Measurements from ENCODE around the gene MCU. TPM values are rescaled to one million over a fixed set of nuclear protein-coding genes. Genes with fewer than 3 reads are reported as not detected.
"Not testable (repeated sequence)": the region's sequence is repeated elsewhere in the genome, so short reads cannot be mapped to it uniquely, and the experiment has no call there.

MCU gene
- total RNA-seq, 2 donors from 2014 or later, result 22.5 to 35.2 TPM

- H3K9me3 Mint-ChIP-seq; DNase-seq (ENCODE audit: low spot score in 2 of 2); H3K36me3 Mint-ChIP-seq; ATAC-seq; H3K27ac Mint-ChIP-seq: not testable (repeated sequence)
Observed at GRCh38 chr10:72674174-72674573, 17.8 kb upstream of the MCU start.

- no peaks in the 10 kb centered on the region for H3K36me3 Mint-ChIP-seq
- no peak for ATAC-seq
- no peak overlapping the region for H3K27ac Mint-ChIP-seq
- no peak for DNase-seq (ENCODE audit: low spot score in 2 of 2)
- H3K9me3 Mint-ChIP-seq, result no peaks in the 10 kb centered on the region
Observed at GRCh38 chr10:72679838-72680241, 12.1 kb upstream of the MCU start.

- no peaks in the 10 kb centered on the region for H3K36me3 Mint-ChIP-seq
- H3K27ac Mint-ChIP-seq, result no peak overlapping the region
- ATAC-seq, result no peak
- H3K9me3 Mint-ChIP-seq, result no peaks in the 10 kb centered on the region
- no peak for DNase-seq (ENCODE audit: low spot score in 2 of 2)
Observed at GRCh38 chr10:72682638-72683037, 9.3 kb upstream of the MCU start.

- no peaks in the 10 kb centered on the region for H3K36me3 Mint-ChIP-seq
- H3K9me3 Mint-ChIP-seq, result no peaks in the 10 kb centered on the region
- DNase-seq (ENCODE audit: low spot score in 2 of 2), result no peak
- no peak overlapping the region for H3K27ac Mint-ChIP-seq
- ATAC-seq, result no peak
Observed at GRCh38 chr10:72685264-72685921, 6.5 kb upstream of the MCU start.

GRCh38 chr10:72686430-72686829 lies 5.5 kb upstream of the MCU start:
- not testable (repeated sequence) for H3K27ac Mint-ChIP-seq, ATAC-seq, H3K36me3 Mint-ChIP-seq

GRCh38 chr10:72687035-72687434 lies 4.9 kb upstream of the MCU start:
- no peak for ATAC-seq
- Mint-ChIP-seq H3K27ac (no peak overlapping the region), H3K9me3 (no peaks in the 10 kb centered on the region), H3K36me3 (no peaks in the 10 kb centered on the region)
- no peak for DNase-seq (ENCODE audit: low spot score in 2 of 2)

More at GRCh38 chr10:72686430-72686829, 5.5 kb upstream of the MCU start:
- not testable (repeated sequence) for H3K9me3 Mint-ChIP-seq; DNase-seq (ENCODE audit: low spot score in 2 of 2)

GRCh38 chr10:72688208-72688651 lies 3.7 kb upstream of the MCU start:
- DNase-seq (ENCODE audit: low spot score in 2 of 2), result no peak
- no peaks in the 10 kb centered on the region for H3K36me3 Mint-ChIP-seq
- no peak for ATAC-seq
- no peaks in the 10 kb centered on the region for H3K9me3 Mint-ChIP-seq
- H3K27ac Mint-ChIP-seq, result no peak overlapping the region

GRCh38 chr10:72689660-72690059 lies 2.3 kb upstream of the MCU start:
- no peaks in the 10 kb centered on the region for H3K9me3 Mint-ChIP-seq
- H3K36me3 Mint-ChIP-seq, result no peaks in the 10 kb centered on the region
- H3K27ac Mint-ChIP-seq, result no peak overlapping the region
- ATAC-seq, result no peak
- no peak for DNase-seq (ENCODE audit: low spot score in 2 of 2)

- ATAC-seq, result no peak
- no peak overlapping the region for H3K27ac Mint-ChIP-seq
- H3K9me3 Mint-ChIP-seq, result no peaks in the 10 kb centered on the region
- DNase-seq (ENCODE audit: low spot score in 2 of 2), result no peak
- H3K36me3 Mint-ChIP-seq, result no peaks in the 10 kb centered on the region
Observed at GRCh38 chr10:72690071-72690755, 1.7 kb upstream of the MCU start.

- Mint-ChIP-seq H3K36me3 (no peaks in the 10 kb centered on the region), H3K27ac (peak overlapping the region in 1 of 2 donors; percentile 58), H3K9me3 (no peaks in the 10 kb centered on the region)
- DNase-seq (ENCODE audit: low spot score in 2 of 2) (no peak), ATAC-seq (no peak)
Observed at GRCh38 chr10:72691470-72691862, 477 bp upstream of the MCU start.

- no peaks in the 10 kb centered on the region for H3K9me3 Mint-ChIP-seq
- peak overlapping the region; percentile 61 to 90 for H3K27ac Mint-ChIP-seq
- ATAC-seq (no peak), DNase-seq (ENCODE audit: low spot score in 2 of 2) (no peak)
- no peaks in the 10 kb centered on the region for H3K36me3 Mint-ChIP-seq
Observed at GRCh38 chr10:72692744-72692993, 726 bp downstream of the MCU start.

GRCh38 chr10:72692994-72693781 lies 1.2 kb downstream of the MCU start:
- peak overlapping the region; percentile 61 to 90 for H3K27ac Mint-ChIP-seq
- no peak for DNase-seq (ENCODE audit: low spot score in 2 of 2)
- no peaks in the 10 kb centered on the region for H3K36me3 Mint-ChIP-seq
- ATAC-seq, result no peak
- no peaks in the 10 kb centered on the region for H3K9me3 Mint-ChIP-seq

- Mint-ChIP-seq H3K36me3 (no peaks in the 10 kb centered on the region), H3K27ac (no peak overlapping the region), H3K9me3 (no peaks in the 10 kb centered on the region)
- DNase-seq (ENCODE audit: low spot score in 2 of 2) (no peak), ATAC-seq (no peak)
Observed at GRCh38 chr10:72694476-72695369, 2.8 kb downstream of the MCU start.

GRCh38 chr10:72695496-72695895 lies 3.6 kb downstream of the MCU start:
- no peaks in the 10 kb centered on the region for H3K36me3 Mint-ChIP-seq
- DNase-seq (ENCODE audit: low spot score in 2 of 2), result no peak
- ATAC-seq, result no peak
- no peaks in the 10 kb centered on the region for H3K9me3 Mint-ChIP-seq
- H3K27ac Mint-ChIP-seq, result no peak overlapping the region

GRCh38 chr10:72697716-72698115 lies 5.8 kb downstream of the MCU start:
- ATAC-seq, result no peak
- DNase-seq (ENCODE audit: low spot score in 2 of 2), result no peak
- Mint-ChIP-seq H3K36me3 (no peaks in the 10 kb centered on the region), H3K9me3 (no peaks in the 10 kb centered on the region), H3K27ac (no peak overlapping the region)

- H3K36me3 Mint-ChIP-seq; DNase-seq (ENCODE audit: low spot score in 2 of 2); H3K9me3 Mint-ChIP-seq; ATAC-seq: not testable (repeated sequence)
- H3K27ac Mint-ChIP-seq, result peak overlapping the region in 1 of 2 donors; percentile 44
Observed at GRCh38 chr10:72702465-72702864, 10.5 kb downstream of the MCU start.

Measured in activated naive CD4-positive, alpha-beta T cell treated with anti-CD3 and anti-CD28 coated beads, Interleukin-2, amount 50 U/mL, for 72 hours (primary cell).